VCaP (cell line): ENCODE measurements around the gene PITPNM1.

Experiments used
- H3K27ac ChIP-seq: fragments of 450-650 bp; 2 replicates; pipeline ENCODE4 v1.5.1; 2017
- TF ChIP-seq, protein P1 (sequence below): fragments of 450-650 bp; conservative IDR thresholded peaks from 2 replicates; pipeline ENCODE4 v1.5.1; 2017; ENCODE audit warnings: mild to moderate bottlenecking, moderate library complexity

PITPNM1 gene

DNA sequence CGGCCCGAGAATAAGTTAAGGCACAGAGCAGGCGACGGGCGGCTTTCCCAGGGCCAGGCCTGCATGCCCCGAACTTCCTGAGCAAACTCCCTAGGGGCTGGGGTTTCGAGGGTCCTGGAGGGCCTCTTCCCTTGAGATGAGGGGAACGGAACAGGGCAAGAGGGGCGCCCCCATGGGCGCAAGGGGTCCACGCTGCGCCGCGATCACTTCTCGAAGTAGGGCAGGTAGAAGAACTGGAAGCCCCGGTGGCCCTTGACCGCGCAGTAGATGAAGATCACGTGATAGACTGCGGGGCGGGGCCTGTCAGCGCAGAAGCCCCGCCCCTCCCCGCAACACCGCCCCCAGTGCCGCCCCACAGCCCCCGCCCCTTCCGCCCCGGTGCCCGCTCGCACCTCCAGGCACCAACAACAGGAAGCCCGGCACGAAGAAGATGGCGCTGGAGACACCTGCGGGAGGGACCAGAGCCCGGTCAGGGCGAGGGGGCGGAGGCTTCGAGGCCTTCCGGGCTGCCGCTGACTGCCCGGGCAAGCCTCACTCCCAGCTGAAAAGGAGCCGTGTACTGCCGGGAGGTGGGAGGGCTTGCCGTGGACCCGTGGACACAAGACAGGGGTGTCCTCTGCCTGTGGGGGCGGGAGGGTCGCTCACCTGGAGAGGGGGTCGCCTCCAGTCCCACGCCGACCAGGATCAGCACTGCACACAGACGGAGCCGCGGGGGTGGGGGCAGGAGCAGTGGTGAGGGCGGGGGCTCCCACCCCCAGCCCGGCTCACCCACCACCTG is 40.6 kb downstream of the PITPNM1 start:
- H3K27ac ChIP-seq, result peak overlapping the region; percentile 98
- TF ChIP-seq, protein P1, sequence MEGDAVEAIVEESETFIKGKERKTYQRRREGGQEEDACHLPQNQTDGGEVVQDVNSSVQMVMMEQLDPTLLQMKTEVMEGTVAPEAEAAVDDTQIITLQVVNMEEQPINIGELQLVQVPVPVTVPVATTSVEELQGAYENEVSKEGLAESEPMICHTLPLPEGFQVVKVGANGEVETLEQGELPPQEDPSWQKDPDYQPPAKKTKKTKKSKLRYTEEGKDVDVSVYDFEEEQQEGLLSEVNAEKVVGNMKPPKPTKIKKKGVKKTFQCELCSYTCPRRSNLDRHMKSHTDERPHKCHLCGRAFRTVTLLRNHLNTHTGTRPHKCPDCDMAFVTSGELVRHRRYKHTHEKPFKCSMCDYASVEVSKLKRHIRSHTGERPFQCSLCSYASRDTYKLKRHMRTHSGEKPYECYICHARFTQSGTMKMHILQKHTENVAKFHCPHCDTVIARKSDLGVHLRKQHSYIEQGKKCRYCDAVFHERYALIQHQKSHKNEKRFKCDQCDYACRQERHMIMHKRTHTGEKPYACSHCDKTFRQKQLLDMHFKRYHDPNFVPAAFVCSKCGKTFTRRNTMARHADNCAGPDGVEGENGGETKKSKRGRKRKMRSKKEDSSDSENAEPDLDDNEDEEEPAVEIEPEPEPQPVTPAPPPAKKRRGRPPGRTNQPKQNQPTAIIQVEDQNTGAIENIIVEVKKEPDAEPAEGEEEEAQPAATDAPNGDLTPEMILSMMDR, result peak; percentile 12; the same call in 1 of the 2 replicates

DNA sequence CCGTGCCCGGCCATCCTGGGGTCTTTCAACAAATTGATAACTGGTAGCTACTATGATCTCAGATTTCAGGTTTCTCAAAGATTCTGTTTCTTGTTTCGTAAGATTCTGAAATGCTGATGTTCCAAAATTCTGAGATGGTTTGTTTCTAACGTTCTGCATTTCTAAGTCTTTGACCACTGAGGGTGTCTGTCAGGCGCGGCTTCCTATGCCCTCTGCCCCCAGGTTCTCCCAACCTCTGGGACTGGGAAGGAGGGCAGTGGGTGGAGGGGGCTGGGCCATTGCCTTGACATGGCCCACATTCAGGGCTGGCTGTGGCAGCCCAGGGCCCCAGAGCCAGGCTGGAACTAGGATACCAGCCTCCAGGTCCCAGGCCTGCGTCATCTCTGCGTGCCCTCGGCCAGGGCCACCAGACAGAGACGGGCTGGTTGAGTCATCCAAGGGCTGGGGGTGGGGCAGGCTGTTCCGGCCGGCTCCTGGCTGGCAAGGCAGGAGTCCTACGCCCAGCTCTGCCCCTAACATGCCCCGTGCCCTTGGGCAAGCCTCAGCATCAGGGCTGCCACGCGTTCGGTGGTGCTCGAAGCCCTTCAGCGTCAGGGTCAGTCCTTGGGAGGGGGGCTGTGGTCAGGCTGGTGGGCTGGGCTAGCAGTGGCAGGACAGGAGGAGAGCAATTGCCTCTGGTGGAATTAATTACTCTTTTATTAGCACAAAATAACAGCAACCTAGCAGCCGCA is 41.3 kb downstream of the PITPNM1 start:
- TF ChIP-seq, protein P1, result no peak
- peak overlapping the region; percentile 98 for H3K27ac ChIP-seq

DNA sequence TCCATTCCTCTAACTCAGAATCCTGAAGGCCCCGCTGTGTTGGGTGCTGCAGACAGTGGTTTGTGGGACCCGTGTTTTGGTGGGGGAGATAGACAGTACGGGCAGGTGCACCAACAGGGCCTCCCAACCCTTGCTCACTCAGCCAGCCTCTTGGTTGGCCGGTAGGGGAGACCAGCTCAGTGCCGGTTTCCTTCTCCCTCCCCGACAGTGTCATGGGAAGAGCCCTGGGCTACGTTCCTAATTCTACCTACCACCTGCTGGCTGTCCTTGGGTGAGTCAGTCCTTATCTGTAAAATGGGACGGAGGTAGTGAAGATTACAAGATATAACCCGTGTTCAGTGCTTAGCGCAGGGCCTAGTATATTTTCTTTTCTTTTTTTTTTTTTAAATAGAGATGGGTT is 42.0 kb downstream of the PITPNM1 start:
- TF ChIP-seq, protein P1, result no peak
- no peak overlapping the region; the same call in 1 of the 2 replicates for H3K27ac ChIP-seq

DNA sequence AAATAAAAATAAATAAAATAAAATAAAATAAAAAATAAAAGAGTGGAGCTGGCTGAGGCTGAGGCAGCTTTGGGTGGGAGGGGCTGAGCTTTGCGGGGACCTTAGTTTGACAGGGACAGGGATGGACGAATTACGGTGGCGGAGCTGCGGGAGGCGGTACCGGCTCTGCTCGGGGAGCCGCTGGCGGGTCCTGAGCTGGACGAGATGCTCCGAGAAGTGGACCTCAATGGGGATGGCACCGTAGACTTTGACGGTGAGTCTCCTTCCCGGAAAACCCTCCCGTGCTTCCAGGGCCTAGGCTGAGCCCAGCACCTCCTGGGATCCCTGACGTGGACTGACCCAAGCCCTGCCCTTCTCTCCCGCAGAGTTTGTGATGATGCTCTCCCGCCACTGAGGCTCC is 46.9 kb downstream of the PITPNM1 start:
- H3K27ac ChIP-seq, result no peak overlapping the region
- TF ChIP-seq, protein P1, result no peak

DNA sequence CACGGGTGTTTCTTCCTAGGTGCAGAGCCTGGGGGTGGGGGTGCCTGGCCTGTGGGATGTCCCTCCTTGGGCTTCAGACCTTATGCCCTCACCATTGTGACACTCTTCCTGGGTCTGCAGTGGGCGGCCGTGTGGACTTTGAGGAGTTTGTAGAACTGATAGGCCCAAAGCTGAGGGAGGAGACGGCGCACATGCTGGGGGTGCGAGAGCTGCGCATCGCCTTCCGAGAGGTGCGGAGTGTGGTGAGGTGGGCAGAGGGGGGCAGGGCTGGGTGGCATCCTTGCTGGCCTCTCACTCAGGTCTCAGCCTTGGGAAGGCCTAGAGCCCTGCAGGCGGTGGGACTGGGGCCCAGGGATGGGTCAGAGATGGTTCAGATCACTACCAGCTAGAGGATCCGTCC is 47.7 kb downstream of the PITPNM1 start:
- TF ChIP-seq, protein P1, result no peak
- H3K27ac ChIP-seq, result no peak overlapping the region

DNA sequence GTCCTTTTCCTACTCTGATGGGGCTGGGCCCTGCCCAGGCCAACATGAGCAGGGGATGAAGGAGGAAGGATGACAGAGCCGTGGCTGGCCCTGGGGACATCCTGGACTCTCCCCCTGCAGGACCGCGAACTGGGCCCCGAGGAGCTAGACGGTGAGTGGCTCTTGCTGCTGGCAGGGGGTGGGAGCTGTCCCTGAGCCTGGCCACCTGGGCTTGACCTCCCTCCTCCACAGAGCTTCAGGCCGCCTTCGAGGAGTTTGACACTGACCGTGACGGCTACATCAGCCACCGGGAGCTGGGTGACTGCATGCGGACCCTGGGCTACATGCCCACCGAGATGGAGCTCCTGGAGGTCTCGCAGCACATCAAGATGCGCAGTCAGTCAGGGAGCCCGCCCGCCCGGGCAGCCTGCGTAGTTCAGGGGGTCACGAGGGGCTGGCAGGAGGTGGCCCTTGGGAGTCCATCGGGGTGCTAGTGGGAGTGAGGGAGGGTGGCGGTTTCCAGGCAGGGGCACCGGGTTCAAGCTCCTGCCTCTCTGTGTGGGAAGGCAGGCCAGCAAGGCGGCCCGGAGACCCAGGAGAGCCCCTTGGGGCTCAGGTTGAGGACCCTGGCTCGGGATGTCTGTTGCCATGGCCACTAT is 49.0 kb downstream of the PITPNM1 start:
- no peak overlapping the region for H3K27ac ChIP-seq
- TF ChIP-seq, protein P1, result no peak

DNA sequence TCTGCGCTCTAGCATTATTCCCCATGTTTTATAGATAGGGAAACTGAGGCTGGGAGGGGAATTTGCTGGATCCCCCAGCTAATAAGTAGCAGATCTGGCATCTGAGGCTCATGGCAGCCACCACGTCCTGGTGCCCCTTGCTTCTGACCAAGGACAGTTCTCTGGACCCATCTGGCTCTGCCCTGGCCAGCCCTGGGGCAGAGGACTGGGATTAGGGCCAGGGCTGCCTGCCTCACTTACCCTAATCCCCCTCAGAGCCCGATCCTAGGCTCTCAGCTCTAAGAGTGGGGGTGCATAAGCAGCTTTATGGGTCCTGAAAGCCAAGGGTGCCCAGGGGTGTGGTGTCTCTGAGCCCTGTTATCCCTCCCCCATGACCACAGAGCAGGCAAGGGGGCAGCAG is 50.1 kb downstream of the PITPNM1 start, which contains the start of gene CABP4:
Gene CABP4 (plus strand): TSS at position 301 of the 400 bp plus-strand sequence. CDS start 70 bp downstream, at position 371.
- TF ChIP-seq, protein P1, result no peak
- no peak within 1 kb of the TSS for H3K27ac ChIP-seq
